Cardiac septum (tissue), 1 donor: ENCODE measurements around the gene KCNAB1. TPM values are rescaled to one million over a fixed set of nuclear protein-coding genes. Genes with fewer than 3 reads are reported as not detected.

Experiments used
- DNase-seq: peaks from one replicate; pipeline ENCODE4 v3.0.0-alpha.2; 2020; ENCODE audit warnings: low spot score
- intact Hi-C: fragments of 100-400 bp; cut with DNase I; formaldehyde crosslinking; loops from one replicate; pipeline ENCODE4 v1.14.0; 2022
- total RNA-seq: library from RNA; stranded (reverse); fragmentation: NEBNext Ultra II Directional; extraction: Animal tissue kit (Norgen Biotek cat#: 25700); gene quantifications from one replicate; pipeline ENCODE4 v1.2.1, GENCODE V29; 2021
- donor health status: DM: no; HTN: no; CAD: no.

Gene KCNAB1
- total RNA-seq, 1 donor from 2014 or later: 2.5 TPM

DNA sequence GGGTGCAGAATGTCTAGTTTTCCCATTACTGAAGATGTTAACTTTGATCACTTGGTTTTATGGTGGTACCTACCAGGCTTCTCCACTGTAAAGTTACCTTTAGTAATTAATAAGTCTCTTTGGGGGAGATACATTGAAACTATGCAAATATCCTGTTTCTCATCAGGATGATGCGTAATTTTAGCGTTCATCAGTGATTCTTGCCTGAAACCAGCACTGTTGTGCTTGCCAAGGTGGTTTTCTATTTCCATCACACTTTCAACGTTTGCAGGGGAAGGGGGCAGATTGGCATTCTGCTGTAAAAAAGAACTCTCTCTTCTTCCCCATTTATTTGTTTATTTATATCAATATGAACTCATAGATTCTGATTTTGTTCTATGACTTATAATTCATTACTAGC is 373.5 kb downstream of the KCNAB1 start:
- intact Hi-C loops: no loop called here
- no peak for DNase-seq

DNA sequence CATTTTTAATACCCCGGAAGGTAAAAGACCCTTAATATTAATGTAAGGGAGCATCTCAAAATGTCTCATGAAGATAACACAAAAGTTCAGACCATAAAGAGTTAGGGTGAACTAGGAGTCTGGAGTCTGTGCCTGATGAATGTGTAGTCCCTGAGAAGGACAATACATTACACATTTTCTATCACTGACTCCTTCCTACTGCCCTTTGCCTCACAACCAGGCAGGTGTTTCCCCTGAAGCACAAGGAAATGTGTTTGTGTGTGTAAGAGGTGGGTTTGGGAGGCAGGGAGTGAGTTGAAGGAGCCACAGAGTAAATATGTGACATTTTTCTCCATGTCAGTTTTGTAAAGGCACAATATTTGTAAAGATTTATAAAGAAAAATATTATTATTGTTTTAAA is 375.4 kb downstream of the KCNAB1 start:
- no peak for DNase-seq
- intact Hi-C loops: no loop called here

DNA sequence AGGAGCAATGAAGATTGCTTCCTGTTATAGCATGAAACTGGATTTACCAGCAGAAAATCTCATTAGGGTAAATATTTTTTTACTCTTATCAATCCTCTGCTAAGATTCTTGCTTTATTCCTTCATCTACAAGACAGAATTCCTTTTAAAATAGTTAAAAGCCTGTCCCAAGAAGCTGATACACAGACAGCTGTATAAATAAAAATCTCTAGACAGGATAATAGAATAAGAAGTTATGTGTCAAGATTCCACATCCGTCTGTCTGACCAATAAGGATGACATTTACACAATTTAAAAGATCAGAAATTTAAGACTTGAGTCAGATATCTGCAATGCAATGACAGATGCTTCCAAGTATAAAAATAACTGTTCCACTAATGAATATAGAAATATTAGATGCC is 376.9 kb downstream of the KCNAB1 start:
- DNase-seq: no peak
- intact Hi-C loops: no loop called here

DNA sequence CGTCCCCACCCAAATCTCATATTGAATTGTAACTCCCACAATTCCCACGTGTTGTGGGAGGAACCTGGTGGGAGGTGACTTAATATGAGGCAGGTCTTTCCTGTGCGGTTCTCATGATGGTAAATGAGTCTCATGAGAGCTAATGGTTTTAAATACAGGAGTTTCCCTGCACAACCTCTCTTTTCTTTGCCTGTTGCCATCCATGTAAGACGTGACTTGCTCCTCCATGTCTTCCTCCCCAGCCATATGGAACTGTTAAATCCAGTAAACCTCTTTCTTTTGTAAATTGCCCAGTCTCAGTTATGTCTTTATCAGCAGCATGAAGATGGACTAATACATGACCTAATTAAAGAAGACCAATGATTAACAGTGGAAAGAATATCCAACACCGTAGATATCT is 377.9 kb downstream of the KCNAB1 start:
- intact Hi-C loops: no loop called here
- no peak for DNase-seq

DNA sequence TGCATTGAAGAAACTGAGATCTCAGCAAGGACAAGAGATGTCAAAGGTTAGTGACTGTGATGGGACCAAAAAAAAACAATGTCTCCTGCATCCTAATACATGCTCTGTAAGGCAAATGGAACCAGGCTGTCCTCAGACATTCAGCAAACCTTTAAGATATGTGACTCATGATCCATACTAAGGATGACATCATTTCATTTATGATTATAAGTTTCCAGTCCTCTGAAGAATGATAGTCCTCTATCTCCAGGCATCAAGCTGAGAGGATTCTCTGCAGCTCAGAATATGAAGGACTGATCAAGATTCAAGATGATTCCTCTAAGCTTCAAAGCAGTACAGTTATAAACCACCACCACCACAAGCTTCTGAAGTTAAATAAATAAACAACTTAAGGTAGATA is 386.9 kb downstream of the KCNAB1 start:
- no peak for DNase-seq
- intact Hi-C loops: no loop called here

DNA sequence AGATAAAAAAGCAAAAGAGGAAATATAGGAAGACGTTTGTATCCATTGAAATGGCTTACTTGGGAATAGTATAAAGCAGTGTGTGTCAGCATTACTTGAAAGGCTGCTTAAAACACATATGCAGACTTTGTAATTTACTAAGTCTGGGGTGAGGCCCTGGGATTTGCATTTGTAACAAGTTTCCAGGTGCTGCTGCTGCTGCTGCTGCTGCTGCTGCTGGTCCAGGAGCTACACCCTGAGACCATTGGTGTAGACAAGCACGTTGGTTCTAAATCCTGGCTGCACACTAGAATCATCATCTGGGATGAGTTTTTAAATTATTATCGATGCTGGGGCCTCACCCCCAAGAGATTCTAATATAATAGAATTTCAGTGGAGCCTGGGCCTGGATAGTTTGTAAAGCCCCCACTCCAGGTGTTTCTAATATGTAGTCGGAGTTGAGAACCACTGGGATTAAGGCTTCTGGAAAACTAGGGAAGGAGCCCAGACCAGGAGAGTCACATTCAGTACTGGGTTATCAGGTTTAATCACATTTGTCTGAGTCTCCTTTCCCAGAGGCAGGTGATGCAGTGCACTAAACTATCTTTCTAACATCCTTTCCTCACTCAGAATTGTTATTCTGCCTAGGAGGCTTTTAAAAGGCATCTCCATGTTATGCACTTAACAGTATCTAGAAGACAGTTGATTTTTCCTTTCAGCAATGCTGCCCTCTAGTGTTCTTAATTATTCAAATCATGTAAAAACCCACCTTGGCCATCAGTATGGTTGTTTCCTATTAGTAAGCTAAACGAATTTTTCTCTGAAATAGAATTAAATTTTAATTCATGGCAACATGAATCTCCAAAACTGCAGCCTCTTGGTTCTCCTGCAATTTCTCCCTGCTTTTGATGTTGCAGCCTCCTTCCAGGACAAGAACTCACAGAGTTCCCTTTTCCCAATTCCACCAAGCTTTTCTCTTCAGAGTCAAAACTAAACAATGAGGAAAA is 389.1 kb downstream of the KCNAB1 start:
- no peak for DNase-seq
- intact Hi-C loops: loop anchor here (2.0 kb wide), 1 partner anchor 359 kb away; no protein-coding TSS in a partner anchor

DNA sequence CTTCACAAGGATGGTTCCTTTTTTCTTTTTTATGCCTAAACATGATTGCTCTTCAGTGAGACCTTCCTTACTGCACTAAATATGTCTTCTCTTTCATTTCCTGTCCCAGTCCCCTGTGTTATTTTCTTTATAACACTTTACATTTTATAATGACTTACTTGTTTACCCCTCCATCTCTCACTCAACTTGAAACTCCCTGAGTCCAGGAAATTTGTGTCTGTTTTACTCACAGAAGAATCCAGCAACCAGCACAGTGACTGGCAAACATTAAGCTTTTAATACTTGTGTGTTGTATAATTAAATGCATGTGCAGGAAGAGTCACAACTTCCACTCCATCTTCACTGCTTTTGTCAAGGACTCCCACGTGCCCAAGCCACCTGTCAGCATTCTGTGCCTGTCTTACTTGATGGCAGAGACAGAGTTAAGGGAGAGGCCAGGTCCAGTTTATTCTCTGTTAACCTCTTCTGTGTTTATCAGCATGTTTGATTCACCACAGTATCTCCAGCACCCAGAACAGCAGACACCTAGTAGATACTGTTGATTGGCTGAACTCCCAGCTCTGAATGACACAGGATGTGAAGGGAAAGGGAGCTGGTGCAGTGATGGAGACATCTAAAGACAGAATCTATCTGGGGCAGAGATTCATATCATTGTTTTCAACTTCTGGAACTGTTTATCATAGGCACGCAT is 391.8 kb downstream of the KCNAB1 start:
- intact Hi-C loops: loop anchor here (2.0 kb wide), 1 partner anchor 361 kb away; no protein-coding TSS in a partner anchor
- DNase-seq: no peak

DNA sequence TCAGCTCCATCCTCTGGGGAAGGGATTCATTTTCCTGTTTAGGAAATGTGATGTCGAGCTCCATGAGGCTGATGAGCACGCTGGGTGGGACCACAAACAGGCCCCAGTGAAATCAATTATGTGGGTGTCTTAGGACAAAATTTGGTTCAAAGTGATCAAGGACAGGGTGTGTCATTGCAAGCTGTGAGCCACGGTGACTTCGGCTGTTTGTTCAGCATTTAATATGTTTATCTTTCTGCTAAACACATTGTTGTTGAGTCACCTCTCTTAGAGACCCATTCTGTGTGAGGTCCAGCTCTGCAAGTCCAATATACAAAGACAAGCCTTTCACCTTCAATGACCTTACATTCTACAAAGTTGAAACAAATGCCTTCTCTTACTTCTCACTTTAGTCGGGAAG is 393.2 kb downstream of the KCNAB1 start:
- intact Hi-C loops: no loop called here
- no peak for DNase-seq

DNA sequence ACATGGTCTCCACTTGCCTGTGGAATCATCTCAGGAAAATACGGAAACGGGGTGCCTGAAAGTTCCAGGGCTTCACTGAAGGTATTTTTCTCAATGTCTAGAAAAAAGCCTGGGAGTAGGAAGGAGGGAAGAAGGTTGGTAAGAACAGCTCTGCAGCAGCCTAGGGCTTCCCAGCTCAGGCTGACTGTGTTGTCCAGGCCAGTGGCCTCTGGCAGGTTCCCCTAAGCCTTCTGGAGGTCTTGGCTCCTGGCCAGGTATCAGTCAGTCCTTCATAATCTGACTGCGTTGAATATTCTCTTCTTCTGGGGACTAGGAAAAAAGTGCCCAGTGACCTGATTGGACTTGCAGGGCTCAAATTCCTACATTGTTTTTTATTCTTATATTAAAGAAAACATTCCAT is 395.9 kb downstream of the KCNAB1 start:
- intact Hi-C loops: no loop called here

DNA sequence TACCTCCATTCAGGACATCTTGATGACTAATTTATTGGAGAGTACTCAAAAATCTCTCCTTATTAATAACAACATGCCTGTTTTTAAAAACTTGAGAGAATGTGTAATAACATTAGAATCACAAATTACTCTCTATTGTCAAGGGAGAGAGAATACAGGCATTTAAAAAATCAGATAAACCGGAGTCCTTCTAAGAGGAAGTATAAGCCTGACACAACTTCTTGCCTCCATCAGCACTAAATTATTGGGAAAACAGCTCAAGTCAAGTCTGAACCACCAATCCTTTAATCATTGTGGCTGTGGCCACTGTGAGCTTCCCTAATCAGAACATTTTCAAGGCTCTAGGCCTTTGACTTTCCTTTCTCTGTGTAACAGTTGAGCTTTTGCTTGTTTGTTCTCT is 396.6 kb downstream of the KCNAB1 start:
- DNase-seq: no peak
- intact Hi-C loops: no loop called here

More for the DNA sequence above, 395.9 kb downstream of the KCNAB1 start:
- no peak for DNase-seq

DNA sequence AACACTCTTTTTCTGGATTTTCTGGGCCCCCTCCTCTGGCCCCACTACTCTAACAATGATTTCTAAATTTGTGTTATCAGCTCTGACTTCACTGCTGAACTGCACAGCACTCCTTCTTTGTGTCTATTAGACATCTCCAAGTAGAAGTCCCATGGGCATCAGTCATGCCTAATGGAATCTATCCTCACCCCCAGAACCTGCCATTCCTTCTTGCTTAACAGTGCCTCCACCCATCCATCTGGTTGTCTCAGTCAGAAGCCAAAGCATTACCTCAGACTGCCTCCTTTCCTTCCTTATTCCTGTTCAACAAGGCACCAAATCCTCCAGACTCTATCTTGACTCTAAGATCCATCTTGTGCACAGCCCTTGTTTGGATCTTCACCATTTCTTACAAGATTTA is 398.3 kb downstream of the KCNAB1 start:
- intact Hi-C loops: no loop called here
- DNase-seq: no peak

DNA sequence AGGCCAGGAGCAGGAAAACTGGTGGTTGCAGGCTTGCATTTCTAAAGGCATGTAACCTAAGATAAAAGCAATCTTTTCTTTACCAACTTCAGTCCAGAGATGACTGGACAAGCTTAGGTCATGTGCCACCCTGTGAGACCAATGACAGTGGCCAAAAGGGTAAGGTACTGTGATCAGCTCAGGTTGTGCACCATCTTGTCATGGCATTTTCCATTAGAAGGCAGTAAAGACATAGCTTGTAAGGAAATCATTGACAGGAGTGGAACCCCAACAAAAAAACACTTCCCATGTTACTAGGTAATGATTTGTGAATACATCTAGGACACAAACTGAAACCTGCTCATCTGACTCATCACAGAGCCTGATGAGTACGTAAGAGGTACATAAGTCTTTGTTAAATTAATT is 399.4 kb downstream of the KCNAB1 start:
- intact Hi-C loops: no loop called here

DNA sequence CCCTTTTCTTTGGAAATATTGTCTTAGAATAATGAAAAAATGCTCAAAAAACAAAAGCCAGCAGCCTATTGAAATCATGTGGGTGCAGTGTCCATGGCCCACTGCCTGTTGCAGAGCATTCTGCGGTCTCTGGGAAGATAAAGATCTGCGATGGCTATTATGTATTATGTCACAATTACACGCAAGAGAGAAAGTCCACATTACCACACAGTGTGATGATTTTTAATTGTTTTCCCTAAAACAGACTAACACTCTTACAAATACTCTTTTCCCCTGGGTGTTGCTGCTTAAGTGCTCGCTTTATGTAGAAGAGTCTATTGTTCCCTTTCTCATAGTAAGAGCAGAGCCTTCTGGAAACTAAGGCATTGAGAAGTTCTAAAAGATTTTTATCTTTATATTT is 402.3 kb downstream of the KCNAB1 start:
- intact Hi-C loops: no loop called here
- DNase-seq: no peak

More for the DNA sequence above, 399.4 kb downstream of the KCNAB1 start:
- no peak for DNase-seq

DNA sequence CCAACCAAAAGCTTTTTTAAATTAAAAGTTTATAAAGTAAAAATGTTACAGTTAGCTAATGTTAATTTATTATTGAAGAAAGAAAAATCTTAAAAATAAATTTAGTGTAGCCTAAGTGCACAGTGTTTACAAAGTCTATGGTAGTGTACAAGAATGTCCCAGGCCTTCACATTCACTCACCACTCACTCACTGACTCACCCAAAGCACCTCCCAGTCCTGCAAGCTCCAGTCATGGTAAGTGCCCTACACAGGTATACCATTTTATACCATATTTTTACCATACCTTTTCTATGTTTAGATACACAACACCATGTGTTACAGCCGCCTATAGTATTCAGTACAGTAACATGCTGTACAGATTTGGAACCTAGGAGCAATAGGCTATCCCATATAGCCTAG is 405.4 kb downstream of the KCNAB1 start:
- intact Hi-C loops: no loop called here
- DNase-seq: no peak

DNA sequence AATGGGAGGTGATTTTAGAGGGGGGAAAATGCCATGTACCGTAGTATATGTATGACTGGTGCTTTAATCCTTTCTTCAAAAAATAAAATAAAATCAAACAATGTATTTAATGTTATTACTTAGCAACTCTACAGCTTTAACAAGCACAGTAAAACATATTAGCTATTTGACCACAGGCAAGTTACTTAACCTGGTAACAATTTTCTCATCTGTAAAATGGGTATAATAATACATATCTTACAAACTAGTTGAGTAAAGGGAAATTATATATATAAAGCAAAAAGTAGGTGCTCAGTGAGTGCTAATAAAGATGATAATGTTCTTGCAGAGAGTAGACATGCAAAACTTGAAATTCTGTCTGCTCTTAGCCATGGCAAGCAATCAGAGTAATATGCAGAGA is 406.7 kb downstream of the KCNAB1 start:
- intact Hi-C loops: no loop called here

DNA sequence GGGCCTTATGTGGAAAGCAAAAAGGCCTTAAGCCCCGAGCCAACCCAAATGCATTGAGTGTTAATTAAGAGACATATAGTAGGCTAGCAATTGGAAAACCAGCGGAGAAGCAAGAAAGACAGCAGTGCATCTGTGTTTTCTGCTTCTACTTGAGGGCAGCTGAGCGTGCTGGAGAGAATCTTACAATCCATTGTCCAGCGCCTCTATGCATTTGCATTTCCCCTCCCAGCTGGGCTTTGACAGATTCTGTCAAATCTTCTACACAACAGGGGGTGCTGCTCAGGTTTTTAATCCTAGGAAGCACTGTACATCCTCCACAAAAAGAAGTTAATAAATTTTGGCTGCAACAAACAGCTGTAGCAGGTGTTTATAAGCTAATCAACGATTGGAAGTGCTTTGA is 410.6 kb downstream of the KCNAB1 start:
- DNase-seq: no peak
- intact Hi-C loops: loop anchor here (10.0 kb wide), 1 partner anchor 604 kb away; no protein-coding TSS in a partner anchor

More for the DNA sequence above, 406.7 kb downstream of the KCNAB1 start:
- DNase-seq: no peak

DNA sequence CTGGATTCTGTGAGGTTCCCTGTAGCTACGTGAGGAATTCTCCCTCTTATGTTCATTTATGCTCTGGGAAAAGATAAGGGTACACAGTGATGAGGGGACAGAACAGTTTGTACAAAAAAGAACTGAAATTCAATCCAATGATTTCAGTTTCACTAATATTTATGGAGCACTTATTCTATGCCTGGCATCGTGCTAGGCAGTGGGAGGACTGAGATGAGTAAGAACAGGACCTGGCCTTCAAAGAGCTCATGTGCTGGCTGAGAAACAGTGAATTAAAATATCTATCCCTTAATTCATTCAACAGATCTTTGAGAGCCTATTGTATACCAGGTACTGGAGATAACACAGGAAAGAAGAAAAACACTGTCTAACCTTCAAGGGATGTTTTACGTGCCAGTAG is 412.4 kb downstream of the KCNAB1 start:
- intact Hi-C loops: loop anchor here (10.0 kb wide), 1 partner anchor 602 kb away; no protein-coding TSS in a partner anchor
- DNase-seq: no peak

DNA sequence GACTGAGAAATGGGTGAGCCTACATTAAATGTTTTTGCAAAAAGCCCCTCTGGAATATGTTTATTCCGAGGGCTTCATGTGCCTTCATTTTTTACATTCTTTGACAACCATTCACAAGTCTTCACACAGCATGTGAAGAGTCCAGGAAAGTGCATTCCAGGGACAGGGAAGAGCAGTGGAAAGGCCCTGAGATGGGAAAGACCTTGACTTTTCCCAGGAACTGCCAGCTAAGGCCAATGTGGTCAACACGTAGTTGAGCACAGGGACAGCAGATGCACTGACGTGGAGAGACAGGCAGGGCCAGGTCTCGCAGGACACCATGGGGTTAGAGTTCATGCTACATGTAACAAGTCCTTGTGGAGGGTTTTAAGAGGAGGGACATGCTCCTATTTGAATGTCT is 412.8 kb downstream of the KCNAB1 start:
- intact Hi-C loops: loop anchor here (10.0 kb wide), 1 partner anchor 602 kb away; no protein-coding TSS in a partner anchor
- DNase-seq: no peak

DNA sequence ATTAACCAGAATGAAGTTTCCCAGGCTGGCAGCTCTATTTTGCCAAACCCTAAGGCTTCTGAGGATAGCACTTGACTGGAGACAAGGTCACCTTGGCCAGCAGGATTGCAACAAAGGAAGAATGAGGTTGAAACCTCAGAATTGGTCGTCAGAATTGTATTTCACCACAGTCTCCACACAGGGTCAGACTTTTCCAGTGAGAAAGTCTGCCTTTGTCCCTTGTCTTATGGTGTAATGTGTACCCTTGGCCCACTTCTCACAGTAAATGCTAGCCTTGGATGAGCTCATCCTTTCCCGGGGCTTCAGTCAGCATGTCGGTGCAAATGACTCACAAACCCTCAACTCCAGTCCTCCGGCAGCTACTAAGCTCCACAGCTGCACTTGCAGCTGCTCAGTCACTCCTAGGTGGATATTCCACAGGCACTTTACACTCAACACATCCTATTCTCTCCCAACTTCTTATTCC is 414.8 kb downstream of the KCNAB1 start:
- intact Hi-C loops: loop anchor here (10.0 kb wide), 1 partner anchor 600 kb away; no protein-coding TSS in a partner anchor
- DNase-seq: no peak

DNA sequence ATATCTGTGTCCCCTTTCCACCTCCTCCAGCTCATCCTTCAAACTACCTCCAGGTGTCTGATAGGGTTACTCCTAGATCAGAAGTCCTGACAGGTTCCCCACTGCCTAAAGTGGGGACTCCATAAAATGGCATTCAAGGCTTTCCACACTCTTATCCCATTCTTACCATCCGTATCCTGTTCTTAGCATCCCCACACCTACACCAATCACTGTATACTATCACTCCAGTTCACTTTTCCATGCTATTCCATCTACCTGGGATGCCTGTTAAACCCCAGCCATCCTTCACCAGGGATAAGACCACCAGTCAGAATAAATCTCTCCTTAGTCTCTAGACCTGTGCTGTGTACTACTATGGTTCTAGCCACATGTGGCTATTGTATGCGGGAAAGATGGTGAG is 415.4 kb downstream of the KCNAB1 start:
- intact Hi-C loops: loop anchor here (10.0 kb wide), 1 partner anchor 599 kb away; no protein-coding TSS in a partner anchor
- DNase-seq: no peak
